Measurements from ENCODE around the gene ANXA7. TPM values are rescaled to one million over a fixed set of nuclear protein-coding genes. Genes with fewer than 3 reads are reported as not detected.

ANXA7 gene
- total and polyA plus RNA-seq, 2 donors (not counting 3 experiments of a cell fraction or from before 2014, with no cell fraction given): 56.5 to 81.6 TPM

GRCh38 chr10:73338801-73339368 is 75.0 kb downstream of the ANXA7 start:
- Histone ChIP-seq H3K27ac (ENCODE audit: insufficient read depth, low read depth, low read length) (no peak overlapping the region), H3K36me3 (ENCODE audit: control insufficient read depth in 2 of 2, extremely low read depth in 1 of 2, insufficient read depth in 2 of 2, low read length in 2 of 2) (no peaks in the 10 kb centered on the region), H3K4me2 (ENCODE audit: insufficient read depth, low read length) (no peak overlapping the region), H3K4me3 (replicated peaks in 1 of 3; ENCODE audit: insufficient read depth in 1 of 3, low read depth in 1 of 3, low read length in 3 of 3) (no peak overlapping the region), H3K79me2 (ENCODE audit: control insufficient read depth, insufficient read depth, low read length) (no peaks in the 10 kb centered on the region), H3K9me3 (replicated peaks; ENCODE audit: control insufficient read depth, insufficient read depth, low read length) (no peaks in the 10 kb centered on the region), H4K20me1 (replicated peaks; ENCODE audit: control insufficient read depth, extremely low read depth, insufficient read depth, low read length) (no peaks in the 10 kb centered on the region), H3K4me1 (ENCODE audit: control insufficient read depth, extremely low read depth, insufficient read depth, low read length) (no peaks in the 10 kb centered on the region), H3K9ac (replicated peaks; ENCODE audit: extremely low read depth, insufficient read depth, low read length) (no peak overlapping the region), H3K9me1 (replicated peaks; ENCODE audit: control insufficient read depth, extremely low read depth, insufficient read depth, low read length) (no peaks in the 10 kb centered on the region), H3K27me3 (ENCODE audit: control insufficient read depth in 2 of 2, insufficient read depth in 2 of 2, low read length in 2 of 2) (peaks cover 0 to 3% of the 10 kb centered on the region in 2 experiments), H2AFZ (ENCODE audit: low read depth, low read length) (no peak overlapping the region)
- CTCF ChIA-PET: interaction anchor here (0.8 kb wide), 2 partner anchors 10 to 75 kb away, joined by 3 to 4 read pairs; no protein-coding TSS in a partner anchor
- no peak for DNase-seq (ENCODE audit: low read depth, low spot score)
- intact Hi-C loops (cut with micrococcal nuclease) (no loop called here), dilution Hi-C loops (cut with MboI; ENCODE audit: extremely low pct_ligation_motif_present, low sequenced_read_pairs) (no loop called here)
- TF ChIP-seq, protein P1, sequence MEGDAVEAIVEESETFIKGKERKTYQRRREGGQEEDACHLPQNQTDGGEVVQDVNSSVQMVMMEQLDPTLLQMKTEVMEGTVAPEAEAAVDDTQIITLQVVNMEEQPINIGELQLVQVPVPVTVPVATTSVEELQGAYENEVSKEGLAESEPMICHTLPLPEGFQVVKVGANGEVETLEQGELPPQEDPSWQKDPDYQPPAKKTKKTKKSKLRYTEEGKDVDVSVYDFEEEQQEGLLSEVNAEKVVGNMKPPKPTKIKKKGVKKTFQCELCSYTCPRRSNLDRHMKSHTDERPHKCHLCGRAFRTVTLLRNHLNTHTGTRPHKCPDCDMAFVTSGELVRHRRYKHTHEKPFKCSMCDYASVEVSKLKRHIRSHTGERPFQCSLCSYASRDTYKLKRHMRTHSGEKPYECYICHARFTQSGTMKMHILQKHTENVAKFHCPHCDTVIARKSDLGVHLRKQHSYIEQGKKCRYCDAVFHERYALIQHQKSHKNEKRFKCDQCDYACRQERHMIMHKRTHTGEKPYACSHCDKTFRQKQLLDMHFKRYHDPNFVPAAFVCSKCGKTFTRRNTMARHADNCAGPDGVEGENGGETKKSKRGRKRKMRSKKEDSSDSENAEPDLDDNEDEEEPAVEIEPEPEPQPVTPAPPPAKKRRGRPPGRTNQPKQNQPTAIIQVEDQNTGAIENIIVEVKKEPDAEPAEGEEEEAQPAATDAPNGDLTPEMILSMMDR (IDR thresholded peaks at IDR 0.05; ENCODE audit: extremely low read depth in 1 of 2, insufficient read depth in 1 of 2, low read depth in 1 of 2, low read length in 2 of 2): no peak
- TF ChIP-seq JUN (IDR thresholded peaks at IDR 0.05; ENCODE audit: borderline replicate concordance, insufficient read depth, insufficient read length, low read depth) (no peak), EZH2 (IDR thresholded peaks at IDR 0.05; ENCODE audit: borderline replicate concordance, low read depth, low read length, severe bottlenecking) (no peak), POLR2AphosphoS5 (IDR thresholded peaks at IDR 0.05; ENCODE audit: insufficient read depth, low read depth, low read length) (no peak), GATA2 (IDR thresholded peaks at IDR 0.05; ENCODE audit: insufficient read depth, insufficient read length, low read depth, low read length) (no peak), POLR2A (IDR thresholded peaks at IDR 0.05; ENCODE audit: low read depth, low read length) (no peak), FOS (IDR thresholded peaks at IDR 0.05; ENCODE audit: borderline replicate concordance, insufficient read depth, low read length) (no peak), MYC (IDR thresholded peaks at IDR 0.05; ENCODE audit: low read depth, low read length) (no peak)
- TF ChIP-seq, protein P2, sequence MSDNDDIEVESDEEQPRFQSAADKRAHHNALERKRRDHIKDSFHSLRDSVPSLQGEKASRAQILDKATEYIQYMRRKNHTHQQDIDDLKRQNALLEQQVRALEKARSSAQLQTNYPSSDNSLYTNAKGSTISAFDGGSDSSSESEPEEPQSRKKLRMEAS (IDR thresholded peaks at IDR 0.05; ENCODE audit: insufficient read depth, insufficient read length): no peak
- BruUV-seq (replicated peaks): no TSS peak
- no peak for FAIRE-seq
- POLR2A ChIA-PET: no interaction called here

Measured in endothelial cell of umbilical vein (primary cell).